Body of pancreas (tissue), 4 donors: Measurements from ENCODE around the gene GALNT15. TPM values are rescaled to one million over a fixed set of nuclear protein-coding genes. Genes with fewer than 3 reads are reported as not detected.

Experiments
- ATAC-seq: fragments of 150-250 bp; one replicate; pipeline ENCODE4 v1.9.1; 2016
- DNase-seq, 4 donors: peaks; one replicate each; pipeline ENCODE4 v3.0.0-alpha.2; 2019
- H3K27ac ChIP-seq, 4 donors: fragments of 200-600 bp; sonication (generic); 1 replicate in 3 of 4; 2 replicates in 1 of 4; pipeline versions ENCODE4 v1.5.1 to v1.6.1; 2016 to 2019; ENCODE audit warnings: mild to moderate bottlenecking in 1 of 4, mixed read lengths in 1 of 4, moderate library complexity in 1 of 4
- H3K27me3 ChIP-seq, 2 donors: fragments of 200-600 bp; sonication (generic); one replicate each; pipeline ENCODE4 v1.6.0; 2016; ENCODE audit warnings: mild to moderate bottlenecking in 1 of 2
- H3K36me3 ChIP-seq, 2 donors: fragments of 200-600 bp; sonication (generic); replicated peaks in 1 of 2; 2 replicates each; pipeline ENCODE4 v1.5.1; 2016; ENCODE audit warnings: low read depth in 2 of 2; ENCODE audit not compliant: insufficient read depth in 1 of 2
- H3K4me1 ChIP-seq: fragments of 200-600 bp; sonication (generic); one replicate; pipeline ENCODE4 v1.6.0; 2016
- H3K4me3 ChIP-seq, 2 donors: fragments of 200-600 bp; sonication (generic); 1 replicate in 1 of 2; 2 replicates in 1 of 2; pipeline ENCODE4 v1.5.1; 2016 to 2019
- H3K9me3 ChIP-seq, 3 donors: fragments of 200-600 bp; sonication (generic); 1 replicate in 2 of 3; 2 replicates in 1 of 3; pipeline ENCODE4 v1.5.1; 2016
- POLR2A ChIP-seq, 3 donors: fragments of 450-650 bp; IDR thresholded peaks; one replicate each; pipeline ENCODE4 v1.6.1; 2016; ENCODE audit warnings: antibody characterized with exemption in 3 of 3, mild to moderate bottlenecking in 2 of 3
- WGBS, 2 donors: methylation state at CpG; one replicate each; pipeline ENCODE4 v1.1.5; 2017; 5-methylcytosine and 5-hydroxymethylcytosine counted together
- intact Hi-C: fragments of 100-400 bp; cut with DNase I; formaldehyde crosslinking; loops from one replicate; pipeline ENCODE4 v1.15.1; 2023
- total RNA-seq, 2 donors: library from RNA; depleted of rRNA; stranded (reverse); fragments of >200 nt; gene quantifications; one replicate each; pipeline ENCODE4 v1.1.0, GENCODE V29; 2016
- TF ChIP-seq, protein P1 (sequence below), 7 experiments: fragments of 450-650 bp in 4 of 7; fragments of 200-600 bp in 3 of 7; sonication (generic) in 3 of 7; IDR thresholded peaks; one replicate each; pipeline ENCODE4 v1.5.1; 2016 to 2019; ENCODE audit warnings: antibody characterized with exemption in 7 of 7

Gene GALNT15
- total RNA-seq, 2 donors from 2014 or later = 21.8 to 26.0 TPM

DNA sequence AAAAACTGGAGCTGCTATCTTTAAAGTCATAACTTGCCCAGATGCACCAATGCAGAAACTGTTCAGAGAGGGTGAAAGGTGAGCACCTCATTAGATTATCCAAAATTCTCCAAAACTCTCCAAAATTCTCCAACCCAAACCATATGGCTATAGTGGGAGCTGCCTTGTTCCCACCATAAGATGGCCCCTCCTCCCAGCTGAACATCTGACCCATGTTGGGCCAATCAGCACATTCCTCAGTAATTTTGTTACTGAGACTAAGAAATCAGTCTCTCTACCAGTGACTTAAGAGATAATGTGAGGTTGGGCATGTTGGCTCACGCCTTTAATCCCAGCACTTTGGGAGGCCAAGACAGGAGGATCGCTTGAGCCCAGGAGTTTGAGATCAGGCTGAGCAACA, 57.5 kb downstream of the GALNT15 start:
- no peak for ATAC-seq
- TF ChIP-seq, protein P1, sequence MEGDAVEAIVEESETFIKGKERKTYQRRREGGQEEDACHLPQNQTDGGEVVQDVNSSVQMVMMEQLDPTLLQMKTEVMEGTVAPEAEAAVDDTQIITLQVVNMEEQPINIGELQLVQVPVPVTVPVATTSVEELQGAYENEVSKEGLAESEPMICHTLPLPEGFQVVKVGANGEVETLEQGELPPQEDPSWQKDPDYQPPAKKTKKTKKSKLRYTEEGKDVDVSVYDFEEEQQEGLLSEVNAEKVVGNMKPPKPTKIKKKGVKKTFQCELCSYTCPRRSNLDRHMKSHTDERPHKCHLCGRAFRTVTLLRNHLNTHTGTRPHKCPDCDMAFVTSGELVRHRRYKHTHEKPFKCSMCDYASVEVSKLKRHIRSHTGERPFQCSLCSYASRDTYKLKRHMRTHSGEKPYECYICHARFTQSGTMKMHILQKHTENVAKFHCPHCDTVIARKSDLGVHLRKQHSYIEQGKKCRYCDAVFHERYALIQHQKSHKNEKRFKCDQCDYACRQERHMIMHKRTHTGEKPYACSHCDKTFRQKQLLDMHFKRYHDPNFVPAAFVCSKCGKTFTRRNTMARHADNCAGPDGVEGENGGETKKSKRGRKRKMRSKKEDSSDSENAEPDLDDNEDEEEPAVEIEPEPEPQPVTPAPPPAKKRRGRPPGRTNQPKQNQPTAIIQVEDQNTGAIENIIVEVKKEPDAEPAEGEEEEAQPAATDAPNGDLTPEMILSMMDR (IDR thresholded peaks at IDR 0.05) = no peak
- no peak for DNase-seq
- Histone ChIP-seq H3K4me1 (no peaks in the 10 kb centered on the region), H3K4me3 (no peak overlapping the region), H3K27ac (no peak overlapping the region), H3K9me3 (no peaks in the 10 kb centered on the region), H3K27me3 (no peaks in the 10 kb centered on the region), H3K36me3 (no peaks in the 10 kb centered on the region)
- intact Hi-C loops = no loop called here
- 96 to 97% methylated on average over 2 of the region's 2 CpGs for WGBS, 2 donors

DNA sequence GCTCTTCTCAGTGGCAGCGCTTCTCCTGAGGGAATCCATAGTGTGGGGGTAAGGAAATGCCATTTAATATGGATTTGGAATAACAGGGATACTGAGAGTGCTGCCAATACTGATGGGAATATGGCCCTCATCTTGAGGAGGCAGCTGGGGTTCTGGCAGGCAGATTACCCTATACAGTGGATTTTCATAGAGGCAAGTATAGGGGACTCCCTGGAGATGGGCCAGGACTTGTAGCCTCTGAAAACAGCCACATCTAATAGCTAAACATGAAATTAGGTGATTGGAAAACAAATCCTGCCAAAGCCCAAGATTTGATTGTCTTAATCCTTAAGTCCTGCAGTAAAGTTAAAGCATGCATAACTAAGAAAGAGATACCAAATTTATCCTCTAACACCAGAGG, 59.3 kb downstream of the GALNT15 start:
- intact Hi-C loops = no loop called here
- H3K27me3 ChIP-seq = no peaks in the 10 kb centered on the region
- ATAC-seq = no peak
- DNase-seq = no peak
- no peak overlapping the region for H3K4me3 ChIP-seq
- peaks cover under 1% of the 10 kb centered on the region for H3K4me1 ChIP-seq
- 95 to 100% methylated on average over 1 of the region's 1 CpG for WGBS, 2 donors
- H3K27ac ChIP-seq = no peak overlapping the region
- no peaks in the 10 kb centered on the region for H3K36me3 ChIP-seq
- H3K9me3 ChIP-seq = no peaks in the 10 kb centered on the region
- TF ChIP-seq, protein P1 (IDR thresholded peaks at IDR 0.05) = no peak
- no peak for TF ChIP-seq POLR2A (IDR thresholded peaks at IDR 0.05)

DNA sequence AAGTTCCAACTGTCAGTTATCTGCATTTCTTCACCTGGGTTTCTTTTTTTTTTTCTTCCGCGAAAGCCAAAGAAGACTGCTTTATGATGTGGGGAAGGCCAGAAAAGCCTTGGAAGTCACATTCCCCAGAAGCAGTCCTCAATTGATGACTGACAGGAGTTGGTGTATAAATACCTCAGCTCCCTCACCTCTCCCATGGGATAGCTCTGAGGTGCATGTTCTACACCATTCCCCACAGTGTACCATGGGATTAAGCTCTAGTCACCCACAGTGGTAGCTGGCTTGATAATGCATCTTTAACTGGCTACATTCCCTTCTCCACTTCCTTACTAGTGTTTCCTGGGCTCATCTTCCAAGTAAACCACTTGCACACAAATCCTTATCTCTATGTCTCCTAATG, 59.8 kb downstream of the GALNT15 start:
- H3K27ac ChIP-seq = no peak overlapping the region
- WGBS, 2 donors = 97 to 100% methylated on average over 2 of the region's 2 CpGs
- no peak for DNase-seq
- H3K36me3 ChIP-seq = no peaks in the 10 kb centered on the region
- TF ChIP-seq, protein P1 (IDR thresholded peaks at IDR 0.05) = no peak
- TF ChIP-seq POLR2A (IDR thresholded peaks at IDR 0.05) = no peak
- intact Hi-C loops = no loop called here
- ATAC-seq = no peak
- H3K9me3 ChIP-seq = no peaks in the 10 kb centered on the region
- H3K4me1 ChIP-seq = peaks cover 5% of the 10 kb centered on the region
- H3K27me3 ChIP-seq = no peaks in the 10 kb centered on the region
- no peak overlapping the region for H3K4me3 ChIP-seq

DNA sequence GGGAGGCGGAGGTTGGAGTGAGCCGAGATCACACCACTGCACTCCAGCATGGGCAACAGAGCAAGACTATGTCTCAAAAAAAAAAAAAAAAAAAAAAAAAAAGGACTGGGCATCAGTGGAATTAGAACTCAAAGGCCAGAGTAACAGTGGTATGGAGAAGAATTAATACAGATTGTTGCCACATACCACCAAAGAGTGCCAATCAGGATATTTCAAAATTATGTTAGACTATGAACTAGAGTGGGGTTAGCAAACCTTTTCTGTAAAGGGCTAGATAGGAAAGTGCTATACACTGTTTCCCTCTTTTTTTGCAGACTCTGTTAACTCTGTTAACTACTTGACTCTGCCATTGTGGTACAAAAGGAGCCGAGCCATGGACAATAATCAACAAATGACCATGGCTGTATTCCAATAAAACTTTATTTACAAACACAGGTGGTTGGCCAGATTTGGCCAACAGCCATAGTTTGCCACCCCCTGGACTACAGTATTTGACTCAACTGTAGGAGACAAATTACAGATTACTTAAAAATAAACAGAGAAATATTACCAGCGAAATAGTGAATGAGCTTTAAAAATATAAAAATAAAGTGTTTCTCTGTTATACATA, 61.7 kb downstream of the GALNT15 start:
- H3K27me3 ChIP-seq = no peaks in the 10 kb centered on the region
- intact Hi-C loops = no loop called here
- no peak for ATAC-seq
- H3K27ac ChIP-seq = no peak overlapping the region
- H3K36me3 ChIP-seq = no peaks in the 10 kb centered on the region
- no peak overlapping the region for H3K4me3 ChIP-seq
- H3K9me3 ChIP-seq = no peaks in the 10 kb centered on the region
- H3K4me1 ChIP-seq = peaks cover 6% of the 10 kb centered on the region
- TF ChIP-seq, protein P1 (IDR thresholded peaks at IDR 0.05) = no peak
- TF ChIP-seq POLR2A (IDR thresholded peaks at IDR 0.05) = no peak
- DNase-seq = no peak
- 85 to 88% methylated on average over 4 of the region's 4 CpGs for WGBS, 2 donors

DNA sequence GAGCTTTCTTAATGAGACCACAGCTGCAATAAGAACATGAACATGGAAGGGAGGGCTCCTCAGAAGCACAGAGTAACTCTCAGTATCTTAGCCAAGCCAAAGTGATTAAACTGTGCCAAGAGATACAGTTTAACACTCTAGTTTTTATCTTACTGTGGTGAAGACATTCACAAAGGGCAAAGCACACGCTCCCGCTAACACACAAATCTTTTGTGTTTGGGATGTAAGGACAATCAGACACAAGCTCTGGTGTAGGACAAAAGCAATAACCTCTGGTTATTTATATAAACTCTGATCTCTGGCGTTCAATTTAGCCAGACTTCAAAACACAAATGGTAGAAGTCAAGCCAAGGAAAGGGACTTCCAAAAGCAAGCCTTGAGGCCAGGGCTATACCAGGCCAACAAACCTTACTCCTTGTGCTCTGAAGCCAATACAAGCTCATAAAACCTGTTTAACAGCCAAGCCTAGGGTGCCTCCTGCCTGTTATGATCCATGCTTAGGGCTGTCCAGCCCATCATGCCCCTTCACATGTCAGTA, 62.4 kb downstream of the GALNT15 start:
- Histone ChIP-seq H3K27ac (no peak overlapping the region), H3K27me3 (no peaks in the 10 kb centered on the region), H3K36me3 (no peaks in the 10 kb centered on the region), H3K4me3 (no peak overlapping the region), H3K9me3 (no peaks in the 10 kb centered on the region), H3K4me1 (peaks cover 6% of the 10 kb centered on the region)
- TF ChIP-seq, protein P1 (IDR thresholded peaks at IDR 0.05) = no peak
- TF ChIP-seq POLR2A (IDR thresholded peaks at IDR 0.05) = no peak
- ATAC-seq (no peak), DNase-seq (no peak)
- intact Hi-C loops = no loop called here
- 42 to 78% methylated on average over 3 of the region's 3 CpGs for WGBS, 2 donors
